ENCODE data around the gene EZH2.

EZH2 gene

GRCh38 chr7:148804343-148805235 is 79.5 kb downstream of the EZH2 start:
- no peak for DNase-seq

DNA sequence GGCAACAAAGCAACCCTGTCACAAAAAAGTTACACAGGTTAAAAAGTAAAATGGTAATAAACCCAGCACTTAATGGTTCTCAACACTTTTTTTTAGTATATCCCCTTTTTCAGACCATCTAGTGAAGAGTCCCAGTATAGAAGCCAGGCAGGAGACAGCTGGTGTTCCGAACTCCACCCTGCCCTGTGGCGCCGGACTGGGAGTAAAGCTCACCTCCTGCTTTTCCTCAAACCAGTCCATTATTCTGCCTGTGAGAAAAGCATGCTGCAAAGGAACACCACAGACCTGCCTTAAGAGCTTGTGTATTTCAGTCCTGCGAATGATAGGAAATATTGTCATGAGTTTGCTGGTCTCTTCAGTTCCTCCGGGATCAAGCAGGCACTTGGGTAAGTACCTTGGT is 81.0 kb downstream of the EZH2 start:
- no peak for DNase-seq

DNA sequence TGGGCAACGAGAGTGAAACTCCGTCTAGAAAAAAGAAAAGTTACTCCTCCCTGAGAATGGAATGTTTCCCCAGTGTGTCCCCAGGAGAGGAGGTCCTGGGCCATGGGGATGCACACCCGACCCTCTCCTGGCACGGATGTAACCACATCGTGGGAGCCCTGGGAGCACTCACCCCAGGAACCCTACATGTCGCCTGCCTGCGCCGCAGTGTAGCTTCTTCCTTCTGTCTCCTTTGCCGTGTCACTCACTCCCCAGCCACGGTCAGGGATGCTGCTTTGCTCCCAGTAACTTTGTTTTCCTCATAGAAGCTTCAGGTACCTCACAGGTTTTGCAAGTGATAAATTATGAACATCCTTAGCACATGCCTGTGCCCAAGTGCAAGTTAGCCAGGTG is 82.0 kb downstream of the EZH2 start:
- DNase-seq, result no peak

- no peak for DNase-seq
These were observed 83.4 kb downstream of the EZH2 start for GRCh38 chr7:148800677-148801076.

DNA sequence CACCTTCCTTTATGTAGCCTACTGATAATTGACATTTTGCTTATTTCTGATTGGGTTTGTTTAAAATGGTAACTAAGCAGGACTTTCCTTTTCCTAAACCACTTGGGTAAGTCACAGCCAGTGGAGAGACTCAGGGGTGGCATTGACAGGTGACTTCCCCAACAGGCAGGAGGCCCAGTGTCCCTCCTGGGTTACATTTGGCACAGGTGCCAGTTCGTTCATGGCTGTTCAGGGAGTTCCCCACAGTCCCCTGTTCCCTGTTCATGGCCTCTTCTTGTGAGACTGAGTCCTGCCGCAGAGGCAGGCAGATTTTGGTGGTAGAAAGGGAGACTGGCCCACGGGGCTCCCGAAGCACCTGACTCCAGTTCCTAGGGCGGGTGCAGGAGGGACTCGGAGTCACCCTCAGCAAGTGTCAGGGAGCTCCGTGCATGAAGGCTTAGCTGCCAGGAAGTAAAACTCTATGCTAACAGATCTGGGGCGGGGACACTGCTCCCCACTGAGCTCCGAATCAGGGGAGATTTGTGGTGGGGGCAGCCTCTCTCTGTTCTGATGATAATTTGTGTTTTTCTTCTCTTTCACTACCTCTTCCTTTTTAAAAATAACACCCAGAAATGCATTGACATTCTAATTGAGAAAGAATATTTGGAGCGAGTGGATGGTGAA is 84.1 kb downstream of the EZH2 start:
- DNase-seq, result no peak

DNA sequence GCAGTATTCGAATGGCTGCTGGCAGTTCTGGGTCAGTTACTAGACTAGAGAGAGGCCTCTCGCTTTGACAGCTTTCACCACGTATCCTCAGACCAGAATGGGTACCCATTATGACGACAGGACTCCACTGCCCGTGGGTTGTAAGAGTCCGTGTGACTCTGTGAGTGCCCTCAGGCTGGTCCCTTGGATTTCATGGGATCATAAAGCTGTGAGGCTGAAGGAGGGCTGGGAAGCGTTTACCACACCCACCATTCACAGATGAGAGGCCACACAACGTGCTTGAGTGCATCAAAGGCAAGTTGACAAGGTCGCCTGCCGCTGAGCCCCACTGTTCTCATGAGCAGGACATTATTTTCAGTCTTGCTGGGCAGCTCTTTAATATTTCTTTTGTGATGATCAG is 87.2 kb downstream of the EZH2 start:
- no peak for DNase-seq

DNA sequence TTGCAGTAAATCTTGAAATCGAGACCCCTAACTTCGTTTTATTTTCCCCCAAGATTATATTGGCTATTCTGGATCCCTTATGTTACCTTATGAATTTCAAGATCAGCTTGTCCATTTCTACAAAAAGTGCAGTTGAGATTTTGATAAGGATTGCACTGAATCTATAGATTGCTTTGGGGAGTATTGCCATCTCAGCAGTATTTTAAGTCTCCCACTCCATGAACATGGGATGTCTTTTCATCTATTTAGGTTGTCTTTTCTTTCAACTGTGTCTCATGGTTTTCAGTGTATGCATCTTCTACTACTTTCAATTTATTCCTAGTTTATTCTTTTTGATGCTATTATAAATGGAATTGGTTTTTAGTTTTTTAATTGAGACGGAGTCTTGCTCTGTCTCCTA is 89.6 kb downstream of the EZH2 start:
- DNase-seq, result no peak

DNA sequence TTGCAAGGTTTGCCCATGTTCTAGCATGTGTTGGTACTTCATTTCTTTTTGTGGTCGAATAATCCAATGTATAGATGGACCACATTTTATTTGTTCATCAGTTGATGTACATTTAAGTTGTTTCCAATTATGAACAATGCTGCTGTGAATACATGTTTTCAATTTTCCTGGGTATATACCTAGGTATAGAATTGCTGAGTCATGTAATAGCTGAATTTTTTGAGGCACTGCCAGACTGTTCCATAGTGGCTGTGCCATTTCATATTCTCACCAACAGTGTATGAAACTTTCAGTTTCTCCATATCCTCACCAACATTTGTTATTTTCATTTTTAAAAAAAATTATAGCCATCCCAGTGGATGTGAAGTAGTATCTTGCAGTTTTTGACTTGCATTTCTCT is 90.5 kb downstream of the EZH2 start:
- no peak for DNase-seq

DNA sequence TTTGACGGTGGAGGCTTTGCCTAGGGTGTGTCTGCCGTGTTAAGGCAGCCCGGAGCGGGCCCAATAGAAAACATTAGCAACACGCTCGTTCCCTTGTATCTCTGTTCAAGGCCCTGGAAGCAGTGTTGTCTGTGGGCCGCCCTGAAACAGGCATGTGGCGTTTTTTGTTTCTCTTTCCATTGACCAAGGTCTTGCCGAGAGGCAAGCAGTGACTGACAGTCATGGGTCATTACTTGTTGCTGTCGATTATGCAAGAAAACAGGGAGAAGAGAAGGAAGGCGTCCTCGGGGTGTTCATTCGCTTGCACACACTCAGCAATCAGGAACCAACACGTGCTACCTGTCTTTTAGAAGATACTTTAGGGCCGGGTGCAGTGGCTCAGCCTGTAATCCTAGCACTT is 92.5 kb downstream of the EZH2 start:
- DNase-seq, result no peak

- DNase-seq, result no peak
These were observed 93.2 kb downstream of the EZH2 start for GRCh38 chr7:148790850-148791249.

GRCh38 chr7:148790131-148790726 is 93.9 kb downstream of the EZH2 start:
- no peak for DNase-seq

- DNase-seq, result no peak
These were observed 94.9 kb downstream of the EZH2 start for GRCh38 chr7:148789220-148789619.

DNA sequence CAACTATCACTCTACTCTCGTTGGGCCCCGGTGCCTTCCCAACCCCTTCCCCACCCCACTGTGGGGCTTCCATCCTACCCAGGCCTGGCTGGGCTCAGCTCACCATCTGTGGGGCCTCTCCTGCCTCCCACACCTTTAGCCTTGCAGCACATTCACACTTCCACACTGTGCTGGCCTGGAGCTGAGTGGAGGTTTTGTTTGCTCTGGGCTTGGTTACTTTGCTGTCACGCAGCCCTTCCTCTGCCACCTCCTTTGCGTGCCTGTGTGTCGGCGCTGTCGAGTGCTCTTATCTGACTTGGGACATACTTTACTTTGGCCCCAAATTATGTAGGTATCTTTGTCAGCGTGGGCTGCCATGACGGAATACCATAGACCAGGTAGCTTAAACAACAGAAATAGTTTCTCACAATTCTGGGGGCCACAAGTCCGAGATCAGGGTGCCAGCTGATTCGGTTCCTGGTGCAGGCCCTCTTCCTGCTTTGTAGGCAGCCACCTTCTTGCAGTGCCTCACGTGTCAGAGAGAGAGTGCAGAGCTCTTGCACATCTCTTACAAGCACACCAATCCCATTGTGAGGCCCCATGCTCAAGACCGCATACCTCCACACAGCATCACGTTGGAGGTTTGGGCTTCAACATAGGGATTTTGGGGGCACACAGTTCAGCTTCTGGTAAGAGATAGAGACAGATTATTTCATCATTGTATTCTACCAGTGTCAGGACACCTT is 96.4 kb downstream of the EZH2 start:
- no peak for DNase-seq

GRCh38 chr7:148783801-148784527 is 100.1 kb downstream of the EZH2 start:
- no peak for DNase-seq

DNA sequence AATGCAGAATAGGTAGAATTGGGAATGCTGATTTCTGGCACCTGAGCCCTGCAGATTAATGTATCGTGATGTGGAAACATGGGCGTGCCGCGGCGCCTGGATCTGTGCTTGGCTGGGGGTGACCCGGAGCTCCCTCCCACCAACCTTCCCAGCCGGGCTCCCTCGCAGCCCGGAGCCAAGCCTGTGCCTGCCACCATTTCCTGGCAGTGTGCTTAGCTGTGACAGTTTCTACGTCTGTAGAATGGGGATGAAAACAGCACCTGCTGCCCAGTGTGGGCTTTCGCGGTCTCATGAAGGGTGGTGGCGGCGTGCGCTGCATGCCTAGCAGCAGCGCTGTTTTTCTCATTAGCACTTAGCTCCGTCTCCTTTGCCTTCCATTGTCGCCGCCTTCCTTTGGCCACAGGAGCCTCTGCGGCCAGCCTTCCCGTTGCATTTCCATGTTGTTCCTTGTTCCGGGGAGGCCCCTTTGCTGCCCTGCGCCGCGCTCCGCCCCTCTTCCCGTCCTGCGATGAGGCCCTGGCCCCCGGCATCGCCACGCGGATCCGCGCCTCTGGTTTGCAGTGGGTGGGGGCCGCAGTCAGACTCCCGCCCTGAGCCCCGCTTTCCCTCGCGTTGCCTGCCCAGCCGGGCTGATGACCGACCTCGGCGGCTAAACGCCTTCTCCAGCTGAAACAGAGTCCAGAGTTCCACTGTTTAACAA is 101.2 kb downstream of the EZH2 start:
- DNase-seq, result no peak

- no peak for DNase-seq
These were observed 109.6 kb downstream of the EZH2 start for GRCh38 chr7:148774471-148774870.

- peak; percentile 57 for DNase-seq
These were observed 110.8 kb downstream of the EZH2 start for GRCh38 chr7:148773334-148773733.

DNA sequence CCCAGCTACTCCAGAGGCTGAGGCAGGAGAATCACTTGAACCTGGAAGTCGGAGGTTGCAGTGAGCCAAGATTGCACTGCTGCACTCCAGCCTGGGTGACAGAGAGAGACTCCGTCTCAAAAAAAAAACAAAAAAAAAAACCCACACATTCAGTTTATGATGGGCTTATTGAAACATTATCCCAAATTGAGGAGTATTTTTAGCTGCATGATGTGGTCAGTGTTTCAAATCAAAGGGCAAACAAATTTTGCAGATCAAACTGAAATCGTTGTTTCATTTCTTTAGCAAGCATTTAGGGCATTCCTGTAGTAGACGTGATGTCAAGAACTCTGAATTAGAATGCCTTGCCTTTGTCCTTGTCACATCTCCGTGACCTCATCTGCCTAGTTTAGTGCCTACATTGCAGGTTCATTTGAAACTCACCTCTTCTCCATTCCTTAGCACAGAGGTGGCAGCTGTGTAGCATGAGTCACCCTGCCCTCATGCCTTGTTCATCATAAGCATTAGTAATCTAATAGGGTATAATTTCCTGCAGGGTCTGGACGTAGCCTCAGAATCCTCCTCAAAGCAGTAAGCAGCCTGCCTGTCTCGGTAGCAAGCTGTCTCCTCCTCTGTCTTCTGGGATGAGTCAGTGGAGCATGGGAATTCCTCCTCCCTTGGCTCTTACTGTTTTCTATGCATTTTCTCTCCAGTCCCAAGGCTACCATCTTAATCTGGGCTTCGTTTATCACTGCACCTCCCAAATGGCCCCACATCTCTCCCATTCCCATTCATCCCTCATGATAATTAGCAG is 111.6 kb downstream of the EZH2 start:
- DNase-seq, result no peak

- no peak for DNase-seq
These were observed 114.1 kb downstream of the EZH2 start for GRCh38 chr7:148770004-148770403.

GRCh38 chr7:148763622-148764021 is 120.5 kb downstream of the EZH2 start:
- DNase-seq, result no peak
